H9 (cell line): ENCODE data around the gene NCLN. TPM values are rescaled to one million over a fixed set of nuclear protein-coding genes. Genes with fewer than 3 reads are reported as not detected.

Source experiments
- DNase-seq: peaks from one replicate; pipeline ENCODE4 v3.0.0-alpha.2; 2017
- H2AFZ ChIP-seq: one replicate; pipeline ENCODE4 v1.6.1; 2013; ENCODE audit warnings: mild to moderate bottlenecking, low read length, control low read depth, moderate library complexity
- H2AK5ac ChIP-seq: 2 replicates; pipeline ENCODE4 v1.6.1; 2013; ENCODE audit warnings: low read length, control low read depth, mixed read lengths; ENCODE audit not compliant: insufficient read length
- H2BK120ac ChIP-seq: one replicate; pipeline ENCODE4 v1.6.1; 2013; ENCODE audit warnings: low read depth, mild to moderate bottlenecking, low read length, control low read depth, inconsistent platforms; ENCODE audit not compliant: poor library complexity, severe bottlenecking
- H2BK12ac ChIP-seq: 2 replicates; pipeline ENCODE4 v1.6.1; 2013; ENCODE audit warnings: low read length, control low read depth, mixed read lengths, low read depth; ENCODE audit not compliant: insufficient read length
- H2BK15ac ChIP-seq: 2 replicates; pipeline ENCODE4 v1.6.1; 2013; ENCODE audit warnings: low read depth, low read length, control low read depth
- H2BK20ac ChIP-seq: one replicate; pipeline ENCODE4 v1.6.1; 2013; ENCODE audit warnings: low read depth, mild to moderate bottlenecking, low read length, control low read depth, inconsistent platforms; ENCODE audit not compliant: poor library complexity, severe bottlenecking
- H2BK5ac ChIP-seq: 2 replicates; pipeline ENCODE4 v1.6.1; 2013; ENCODE audit warnings: low read length, control low read depth, mixed read lengths; ENCODE audit not compliant: insufficient read length
- H3K14ac ChIP-seq: 2 replicates; pipeline ENCODE4 v1.6.1; 2013; ENCODE audit warnings: low read length, control low read depth; ENCODE audit not compliant: insufficient read depth
- H3K18ac ChIP-seq: 2 replicates; pipeline ENCODE4 v1.6.1; 2013; ENCODE audit warnings: low read depth, mild to moderate bottlenecking, mixed read lengths, low read length, control low read depth; ENCODE audit not compliant: insufficient read length
- H3K23ac ChIP-seq: 2 replicates; pipeline ENCODE4 v1.6.1; 2013; ENCODE audit warnings: low read length, control low read depth, mixed read lengths, low read depth; ENCODE audit not compliant: insufficient read length
- H3K23me2 ChIP-seq: 2 replicates; pipeline ENCODE4 v1.6.1; 2013; ENCODE audit warnings: low read depth, mild to moderate bottlenecking, mixed read lengths, low read length, control low read depth; ENCODE audit not compliant: insufficient read length, poor library complexity, severe bottlenecking
- H3K27ac ChIP-seq: 2 replicates; pipeline ENCODE4 v1.5.1; 2013; ENCODE audit warnings: low read length, control low read depth, mixed read lengths, low read depth; ENCODE audit not compliant: insufficient read length
- H3K27me3 ChIP-seq: 2 replicates; pipeline ENCODE4 v1.6.1; 2013; ENCODE audit warnings: low read length, control low read depth, inconsistent platforms; ENCODE audit not compliant: insufficient read depth
- H3K4ac ChIP-seq: 2 replicates; pipeline ENCODE4 v1.6.1; 2013; ENCODE audit warnings: low read depth, mild to moderate bottlenecking, control low read depth, inconsistent platforms, low read length, moderate library complexity
- H3K4me1 ChIP-seq: 2 replicates; pipeline ENCODE4 v1.6.1; 2013; ENCODE audit warnings: low read length, control low read depth, inconsistent platforms; ENCODE audit not compliant: insufficient read depth
- H3K4me2 ChIP-seq: 2 replicates; pipeline ENCODE4 v1.6.1; 2013; ENCODE audit warnings: low read length, control low read depth, mixed read lengths; ENCODE audit not compliant: insufficient read length, insufficient read depth
- H3K56ac ChIP-seq: 2 replicates; pipeline ENCODE4 v1.6.1; 2013; ENCODE audit warnings: low read depth, mild to moderate bottlenecking, mixed read lengths, low read length, control low read depth; ENCODE audit not compliant: insufficient read length
- H3K79me1 ChIP-seq: 2 replicates; pipeline ENCODE4 v1.6.1; 2013; ENCODE audit warnings: low read depth, mild to moderate bottlenecking, moderate library complexity, low read length, control low read depth, inconsistent platforms; ENCODE audit not compliant: insufficient read depth, poor library complexity, severe bottlenecking
- H3K79me2 ChIP-seq: 2 replicates; pipeline ENCODE4 v1.6.1; 2013; ENCODE audit warnings: low read length, control low read depth, inconsistent platforms; ENCODE audit not compliant: insufficient read depth
- H3K9ac ChIP-seq: 2 replicates; pipeline ENCODE4 v1.6.1; 2013; ENCODE audit warnings: low read length, control low read depth, mixed read lengths; ENCODE audit not compliant: insufficient read length; ENCODE audit errors: extremely low read depth
- H3K9me3 ChIP-seq: one replicate; pipeline ENCODE4 v1.6.1; 2013; ENCODE audit warnings: low read depth, low read length, inconsistent platforms; ENCODE audit not compliant: control insufficient read depth
- H3T11ph ChIP-seq: one replicate; pipeline ENCODE4 v1.6.1; 2013; ENCODE audit warnings: mild to moderate bottlenecking, low read length, control low read depth, inconsistent platforms
- H4K20me1 ChIP-seq: one replicate; pipeline ENCODE4 v1.6.1; 2013; ENCODE audit not compliant: control insufficient read depth, insufficient read length, insufficient read depth
- H4K5ac ChIP-seq: 2 replicates; pipeline ENCODE4 v1.6.1; 2013; ENCODE audit warnings: low read depth, mild to moderate bottlenecking, mixed read lengths, low read length, control low read depth; ENCODE audit not compliant: insufficient read length
- H4K8ac ChIP-seq: replicated peaks from 2 replicates; pipeline ENCODE4 v1.6.1; 2013; ENCODE audit warnings: low read length, control low read depth, mixed read lengths, low read depth; ENCODE audit not compliant: insufficient read length
- H4K91ac ChIP-seq: 2 replicates; pipeline ENCODE4 v1.6.1; 2013; ENCODE audit warnings: low read depth, mild to moderate bottlenecking, moderate library complexity, mixed read lengths, low read length, control low read depth; ENCODE audit not compliant: insufficient read length
- H3K27ac Mint-ChIP-seq, 3 experiments: 2 replicates in 2 of 3; 3 replicates in 1 of 3; pipeline ENCODE4 v1.8.0; 2020 to 2021; ENCODE audit warnings: mixed read lengths in 3 of 3, mild to moderate bottlenecking in 1 of 3, moderate library complexity in 1 of 3
- H3K27me3 Mint-ChIP-seq: 2 replicates; pipeline ENCODE4 v1.8.0; 2021; ENCODE audit warnings: low read depth, mild to moderate bottlenecking, moderate library complexity, mixed read lengths
- H3K36me3 Mint-ChIP-seq, 3 experiments: 2 replicates in 2 of 3; 3 replicates in 1 of 3; pipeline ENCODE4 v1.8.0; 2020 to 2021; ENCODE audit warnings: low read depth in 3 of 3, mixed read lengths in 3 of 3; ENCODE audit not compliant: insufficient read depth in 1 of 3
- H3K4me1 Mint-ChIP-seq, 2 experiments: 2 replicates each; pipeline ENCODE4 v1.8.0; 2020; ENCODE audit warnings: mixed read lengths in 2 of 2
- H3K4me3 Mint-ChIP-seq, 2 experiments: 2 replicates in 1 of 2; 3 replicates in 1 of 2; pipeline ENCODE4 v1.8.0; 2020 to 2021; ENCODE audit warnings: mild to moderate bottlenecking in 2 of 2, mixed read lengths in 2 of 2, moderate library complexity in 1 of 2
- H3K9me3 Mint-ChIP-seq, 2 experiments: 2 replicates in 1 of 2; 3 replicates in 1 of 2; pipeline ENCODE4 v1.8.0; 2020; ENCODE audit warnings: mild to moderate bottlenecking in 2 of 2, mixed read lengths in 2 of 2, moderate library complexity in 1 of 2
- WGBS: extraction: QIAGEN DNeasy Blood & Tissue Kit; methylation state at CpG from one replicate; pipeline ENCODE4 v1.1.7; 2013; ENCODE audit warnings: missing lambda C conversion rate, low lambda C conversion rate, mixed read lengths; ENCODE audit not compliant: insufficient read length; ENCODE audit errors: extremely low coverage; 5-methylcytosine and 5-hydroxymethylcytosine counted together
- total RNA-seq: library from RNA; stranded (reverse); gene quantifications from 2 replicates; pipeline ENCODE4 v1.2.1, GENCODE V29; 2021
- TF ChIP-seq, protein P1 (sequence below): fragments of 200-600 bp; sonication (generic); conservative IDR thresholded peaks from 3 replicates; pipeline ENCODE4 v1.8.0; 2021; ENCODE audit warnings: antibody characterized with exemption, mild to moderate bottlenecking

NCLN gene
- total RNA-seq, 1 experiment from 2014 or later: 94.8 TPM

GRCh38 chr19:3159565-3159964, 26.2 kb upstream of the NCLN start:
- Histone ChIP-seq H2BK5ac (no peak overlapping the region), H4K8ac (no peak overlapping the region), H3K27ac (no peak overlapping the region), H4K20me1 (no peaks in the 10 kb centered on the region), H3K23me2 (no peaks in the 10 kb centered on the region), H3K79me1 (no peaks in the 10 kb centered on the region), H4K5ac (no peak overlapping the region), H2BK120ac (no peak overlapping the region), H3T11ph (no peak overlapping the region), H3K4me2 (no peak overlapping the region), H3K9ac (no peak overlapping the region), H2AFZ (no peak overlapping the region), H3K9me3 (no peaks in the 10 kb centered on the region), H2BK12ac (no peak overlapping the region), H3K14ac (no peak overlapping the region), H2BK15ac (no peak overlapping the region), H3K56ac (no peak overlapping the region), H3K23ac (no peak overlapping the region), H2BK20ac (no peak overlapping the region), H3K79me2 (no peaks in the 10 kb centered on the region), H2AK5ac (no peak overlapping the region), H3K4me1 (no peaks in the 10 kb centered on the region), H3K27me3 (no peaks in the 10 kb centered on the region), H4K91ac (no peak overlapping the region), H3K18ac (no peak overlapping the region), H3K4ac (no peak overlapping the region)
- peaks cover 6 to 9% of the 10 kb centered on the region in 2 experiments for H3K4me1 Mint-ChIP-seq
- H3K36me3 Mint-ChIP-seq: peaks cover 0 to 3% (median 0%) of the 10 kb centered on the region in 3 experiments; a peak in 3 of 7 replicates
- TF ChIP-seq, protein P1, sequence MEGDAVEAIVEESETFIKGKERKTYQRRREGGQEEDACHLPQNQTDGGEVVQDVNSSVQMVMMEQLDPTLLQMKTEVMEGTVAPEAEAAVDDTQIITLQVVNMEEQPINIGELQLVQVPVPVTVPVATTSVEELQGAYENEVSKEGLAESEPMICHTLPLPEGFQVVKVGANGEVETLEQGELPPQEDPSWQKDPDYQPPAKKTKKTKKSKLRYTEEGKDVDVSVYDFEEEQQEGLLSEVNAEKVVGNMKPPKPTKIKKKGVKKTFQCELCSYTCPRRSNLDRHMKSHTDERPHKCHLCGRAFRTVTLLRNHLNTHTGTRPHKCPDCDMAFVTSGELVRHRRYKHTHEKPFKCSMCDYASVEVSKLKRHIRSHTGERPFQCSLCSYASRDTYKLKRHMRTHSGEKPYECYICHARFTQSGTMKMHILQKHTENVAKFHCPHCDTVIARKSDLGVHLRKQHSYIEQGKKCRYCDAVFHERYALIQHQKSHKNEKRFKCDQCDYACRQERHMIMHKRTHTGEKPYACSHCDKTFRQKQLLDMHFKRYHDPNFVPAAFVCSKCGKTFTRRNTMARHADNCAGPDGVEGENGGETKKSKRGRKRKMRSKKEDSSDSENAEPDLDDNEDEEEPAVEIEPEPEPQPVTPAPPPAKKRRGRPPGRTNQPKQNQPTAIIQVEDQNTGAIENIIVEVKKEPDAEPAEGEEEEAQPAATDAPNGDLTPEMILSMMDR: no peak; the same call in 2 of the 3 replicates
- H3K4me3 Mint-ChIP-seq: no peak overlapping the region
- peaks cover 3 to 11% of the 10 kb centered on the region in 2 experiments; a peak in 4 of 5 replicates for H3K9me3 Mint-ChIP-seq
- peak overlapping the region in 2 of 3 experiments; percentile 39 to 89; a peak in 1 of 7 replicates for H3K27ac Mint-ChIP-seq
- no CpG with 5 or more reads among the region's 8 CpGs for WGBS
- H3K27me3 Mint-ChIP-seq: peaks cover 43% of the 10 kb centered on the region
- DNase-seq: no peak
